ENCODE measurements around the gene LAIR2.

The LAIR2 gene

DNA sequence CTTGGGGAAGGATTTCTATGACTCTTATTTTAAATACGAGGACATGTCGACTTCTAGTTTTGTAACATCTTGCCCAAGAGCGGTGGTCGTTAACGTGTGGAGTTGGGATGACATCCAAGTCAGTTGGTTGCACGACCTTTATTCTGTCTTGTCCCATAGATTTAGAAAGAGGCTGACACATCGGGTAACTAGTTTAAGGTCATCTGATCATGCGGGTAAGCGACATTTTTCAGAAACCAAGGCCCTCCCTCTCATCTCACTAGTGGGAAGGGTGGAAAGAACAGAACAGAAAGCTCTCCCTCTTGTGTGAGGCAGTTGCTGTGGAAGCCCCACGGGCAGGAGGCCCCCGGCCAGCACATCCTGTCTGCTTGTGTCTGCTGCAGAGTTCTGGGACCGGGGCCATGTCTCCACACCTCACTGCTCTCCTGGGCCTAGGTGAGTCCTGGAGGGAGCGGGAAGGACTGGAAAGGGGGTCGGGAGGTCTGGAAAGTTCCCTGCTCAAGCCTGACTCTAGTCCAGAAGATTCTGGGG, at the start of gene LAIR2:
LAIR2 (plus strand) TSS at position 314 of the 531 bp plus-strand sequence; CDS start at position 402, 88 bp downstream.
- no peak for DNase-seq

GRCh38 chr19:54453921-54454780, 48.5 kb upstream of the LAIR2 start:
- no peak for DNase-seq

- no peak for DNase-seq
Measured at GRCh38 chr19:54454781-54455675, 47.6 kb upstream of the LAIR2 start.

GRCh38 chr19:54455786-54456422, 46.7 kb upstream of the LAIR2 start:
- no peak for DNase-seq

DNA sequence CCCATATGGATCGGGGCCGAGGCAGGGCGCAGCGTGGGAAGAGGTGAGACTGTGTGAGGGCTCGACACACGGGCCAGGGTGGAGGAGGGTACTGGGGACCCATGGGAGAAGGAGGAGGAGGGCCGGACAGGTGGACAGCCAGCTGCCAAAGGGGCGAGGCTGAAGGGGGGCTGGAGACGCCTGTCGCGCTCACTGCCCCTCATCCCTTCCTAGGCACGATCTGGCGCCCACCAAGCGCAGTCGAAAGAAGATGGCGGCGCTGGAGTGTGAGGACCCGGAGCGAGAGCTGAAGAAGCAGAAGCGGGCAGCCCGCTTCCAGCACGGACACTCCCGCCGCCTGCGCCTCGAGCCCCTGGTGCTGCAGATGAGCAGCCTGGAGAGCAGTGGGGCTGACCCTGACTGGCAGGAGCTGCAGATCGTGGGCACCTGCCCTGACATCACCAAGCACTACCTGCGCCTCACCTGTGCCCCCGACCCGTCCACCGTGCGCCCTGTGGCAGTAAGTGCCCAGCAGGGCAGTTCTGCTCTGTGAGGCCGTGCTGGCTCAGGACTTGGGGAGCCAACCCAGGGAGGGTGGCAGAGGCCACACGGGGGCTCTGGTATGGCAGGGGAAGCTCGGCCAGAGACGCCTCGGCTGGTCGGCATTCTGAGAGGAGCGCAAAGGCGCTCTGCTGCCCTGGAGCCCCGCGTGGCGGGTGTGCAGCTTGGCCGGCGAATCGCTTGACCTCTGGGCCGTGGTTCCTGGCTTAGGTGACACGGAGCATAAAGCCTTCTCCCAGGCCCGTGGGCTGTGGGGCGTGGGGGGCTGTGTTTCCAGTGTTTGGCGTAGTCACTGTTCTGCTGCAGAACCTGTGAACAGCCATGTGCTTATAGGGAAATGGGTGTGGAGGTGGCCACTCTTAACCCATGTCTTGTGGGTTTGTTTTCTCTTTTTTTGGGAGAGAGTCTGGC, 45.9 kb upstream of the LAIR2 start:
- no peak for DNase-seq

DNA sequence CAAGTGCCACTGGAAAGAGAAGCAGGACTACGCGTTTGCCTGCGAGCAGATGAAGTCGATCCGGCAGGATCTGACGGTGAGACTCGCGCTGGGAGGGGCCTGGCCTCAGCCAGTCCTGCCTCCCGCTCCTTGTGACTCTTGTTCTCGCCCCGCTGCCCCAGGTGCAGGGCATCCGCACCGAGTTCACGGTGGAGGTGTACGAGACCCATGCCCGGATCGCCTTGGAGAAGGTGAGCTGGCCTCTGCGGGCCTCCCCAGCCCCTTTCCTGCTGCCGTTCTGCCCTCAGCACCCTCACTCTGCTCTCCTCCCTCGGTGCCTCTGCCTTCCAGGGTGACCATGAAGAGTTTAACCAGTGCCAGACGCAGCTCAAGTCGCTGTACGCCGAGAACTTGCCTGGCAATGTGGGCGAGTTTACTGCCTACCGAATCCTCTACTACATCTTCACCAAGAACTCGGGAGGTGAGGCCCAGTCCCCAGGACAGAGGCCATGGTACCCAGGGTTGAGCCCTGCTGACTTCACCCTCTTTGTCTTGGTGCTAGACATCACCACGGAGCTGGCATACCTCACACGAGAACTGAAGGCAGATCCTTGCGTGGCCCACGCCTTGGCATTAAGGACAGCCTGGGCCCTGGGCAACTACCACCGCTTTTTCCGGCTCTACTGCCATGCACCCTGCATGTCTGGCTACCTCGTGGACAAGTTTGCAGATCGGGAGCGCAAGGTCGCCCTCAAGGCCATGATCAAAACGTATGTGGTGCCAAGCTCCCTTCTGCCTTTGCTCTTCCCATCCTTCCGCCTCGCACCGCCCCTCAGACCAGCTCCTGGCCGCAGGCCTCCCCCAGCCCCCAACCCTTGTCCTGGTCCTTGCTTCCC, 44.6 kb upstream of the LAIR2 start:
- DNase-seq = no peak

DNA sequence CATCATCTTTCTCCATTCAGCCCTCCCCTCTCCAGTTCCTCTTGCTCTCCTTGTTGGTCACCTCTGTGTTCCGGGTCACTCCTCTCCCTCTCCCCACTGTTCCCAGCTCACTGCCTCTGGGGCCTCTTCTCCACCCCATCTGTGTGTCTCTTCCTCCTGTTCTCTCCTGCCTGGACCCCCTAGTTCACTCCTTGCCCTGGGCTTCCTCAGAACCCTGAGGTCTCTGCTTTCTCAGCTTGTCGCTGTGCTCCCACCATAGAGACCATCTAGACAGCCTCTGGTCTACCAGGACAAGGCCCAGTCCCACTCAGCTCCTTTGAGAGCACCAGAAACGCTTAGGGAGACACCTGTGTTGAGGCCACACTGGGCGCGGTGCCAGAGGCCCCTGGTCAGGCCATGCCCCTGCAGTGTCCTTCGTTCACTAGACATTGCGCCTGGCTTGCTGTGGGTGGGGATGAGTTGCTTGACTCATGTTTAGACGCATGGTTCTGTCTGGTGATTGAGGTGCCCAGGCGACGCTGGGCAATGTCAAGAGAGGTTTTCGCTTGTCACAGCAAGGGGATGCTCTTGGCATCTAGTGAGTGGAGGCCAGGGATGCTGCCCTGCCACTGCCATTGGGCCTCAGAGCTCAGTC, 43.9 kb upstream of the LAIR2 start:
- no peak for DNase-seq

GRCh38 chr19:54459282-54460229, 43.1 kb upstream of the LAIR2 start:
- no peak for DNase-seq

- no peak for DNase-seq
Measured at GRCh38 chr19:54460230-54461005, 42.2 kb upstream of the LAIR2 start.

GRCh38 chr19:54461210-54461609, 41.4 kb upstream of the LAIR2 start:
- DNase-seq = no peak

GRCh38 chr19:54461613-54462012, 41.0 kb upstream of the LAIR2 start:
- DNase-seq = no peak

DNA sequence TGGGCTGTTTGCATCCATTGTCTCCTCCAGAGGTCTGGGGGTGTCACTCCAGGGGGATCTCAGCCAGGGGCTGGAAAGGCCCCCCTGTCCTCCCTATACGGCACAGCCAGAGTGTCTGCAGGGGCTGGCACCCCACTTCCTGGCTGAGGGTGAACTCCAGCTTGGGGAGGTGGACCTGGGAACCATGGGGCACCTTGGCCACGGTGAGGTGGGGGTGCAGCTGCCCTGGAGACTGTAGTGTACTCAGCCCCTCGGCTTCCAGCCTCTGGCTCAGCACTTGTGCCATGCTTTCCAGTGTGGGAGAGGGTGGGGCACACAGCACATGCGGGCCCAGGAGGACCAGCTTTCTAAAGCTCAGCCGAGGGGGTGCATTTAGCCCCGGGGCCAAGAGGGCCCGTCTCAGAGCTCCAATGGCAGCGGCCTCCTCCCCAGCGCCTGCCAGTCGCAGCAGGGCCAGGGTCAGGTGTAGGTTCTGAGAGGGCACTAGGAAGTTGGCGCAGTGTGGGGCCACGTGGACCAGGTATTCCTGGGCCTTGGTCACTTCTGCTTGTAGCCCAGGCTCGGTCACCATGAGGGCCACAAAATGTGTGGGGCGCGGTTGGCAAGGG, 40.5 kb upstream of the LAIR2 start:
- DNase-seq = no peak

- no peak for DNase-seq
Measured at GRCh38 chr19:54462655-54463530, 39.7 kb upstream of the LAIR2 start.

DNA sequence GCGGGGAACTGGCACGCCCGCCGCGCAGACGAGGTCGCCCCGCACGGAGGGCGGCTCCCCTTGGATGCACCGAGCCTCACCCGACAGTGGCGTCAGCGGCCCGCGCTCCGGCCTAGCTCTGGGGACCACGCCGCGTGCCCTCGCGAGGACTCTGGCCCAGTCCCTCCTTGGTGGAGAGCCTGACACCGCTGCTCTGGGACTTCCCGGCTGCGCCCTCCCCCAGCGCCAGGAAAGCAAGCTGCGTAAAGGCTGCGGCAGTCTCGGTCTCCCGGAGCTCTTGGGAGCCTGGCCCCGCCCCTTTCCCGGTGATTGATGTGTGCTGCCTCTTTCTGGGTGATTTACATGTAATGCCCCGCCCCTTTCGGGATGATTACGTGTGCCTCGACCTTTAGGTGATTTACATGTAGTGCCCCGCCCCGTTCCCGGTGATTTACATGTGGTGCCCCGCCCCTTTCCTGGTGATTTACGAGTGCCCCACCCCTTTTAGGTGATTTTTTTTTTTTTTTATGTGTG, 39.0 kb upstream of the LAIR2 start, which contains the start of gene LENG9:
LENG9 (minus strand) TSS at position 248 of the 513 bp plus-strand sequence. CDS start 252 bp downstream, outside the sequence.
- peak; percentile 61 for DNase-seq

GRCh38 chr19:54464044-54464629, 38.5 kb upstream of the LAIR2 start:
- DNase-seq = peak; percentile 79
